Astrocyte of the spinal cord (primary cell): ENCODE results near the gene ELAVL1.

ENCODE experiments used
- DNase-seq: peaks from one replicate; pipeline ENCODE4 v3.0.0; 2011; ENCODE audit warnings: low read depth, low spot score
- H3K4me3 ChIP-seq: 2 replicates; pipeline ENCODE4 v1.5.1; 2011; ENCODE audit warnings: low read depth, mild to moderate bottlenecking, low read length, moderate library complexity
- CTCF ChIP-seq: IDR thresholded peaks from 2 replicates; pipeline ENCODE4 v1.5.1; 2012; ENCODE audit warnings: low read depth, mild to moderate bottlenecking, low read length, inconsistent platforms
- in situ Hi-C: cut with HindIII; loops from 2 replicates; pipeline ENCODE4 v1.10.0; 2017; ENCODE audit warnings: low sequenced_read_pairs

Gene ELAVL1

GRCh38 chr19:7981661-7982060 is 23.8 kb downstream of the ELAVL1 start:
- no peak for DNase-seq
- H3K4me3 ChIP-seq, result no peak overlapping the region
- in situ Hi-C loops, result no loop called here
- no peak for TF ChIP-seq CTCF

- in situ Hi-C loops, result no loop called here
- DNase-seq, result no peak
- no peak for TF ChIP-seq CTCF
- H3K4me3 ChIP-seq, result no peak overlapping the region
Observed at GRCh38 chr19:7981199-7981598, 24.2 kb downstream of the ELAVL1 start.

- no peak for TF ChIP-seq CTCF
- no peak for DNase-seq
- H3K4me3 ChIP-seq, result no peak overlapping the region
- in situ Hi-C loops, result no loop called here
Observed at GRCh38 chr19:7980635-7981121, 24.8 kb downstream of the ELAVL1 start.

- in situ Hi-C loops, result no loop called here
- TF ChIP-seq CTCF, result no peak
- H3K4me3 ChIP-seq, result no peak overlapping the region
- DNase-seq, result no peak
Observed at GRCh38 chr19:7980168-7980567, 25.3 kb downstream of the ELAVL1 start.

- in situ Hi-C loops, result no loop called here
- TF ChIP-seq CTCF, result no peak
- H3K4me3 ChIP-seq, result no peak overlapping the region
- no peak for DNase-seq
Observed at GRCh38 chr19:7979559-7979958, 25.9 kb downstream of the ELAVL1 start.

GRCh38 chr19:7979011-7979410 is 26.4 kb downstream of the ELAVL1 start:
- in situ Hi-C loops, result no loop called here
- DNase-seq, result no peak
- TF ChIP-seq CTCF, result no peak
- H3K4me3 ChIP-seq, result no peak overlapping the region
